AG04449 (cell line): Measurements from ENCODE around the gene MEGF11.

Experiments
- CTCF ChIA-PET: fragments of 350-600 bp; formaldehyde crosslinking; extraction: SDS; loops from one replicate; lab custom pipeline; 2021; ENCODE audit warnings: antibody characterized with exemption; lab: Yijun Ruan, JAX
- POLR2A ChIA-PET: fragments of 400-600, 350-600 bp; formaldehyde crosslinking; extraction: SDS; loops from one replicate; lab custom pipeline; 2020; ENCODE audit warnings: antibody characterized with exemption, inconsistent platforms; lab: Yijun Ruan, JAX
- DNase-seq: peaks from one replicate; pipeline ENCODE4 v3.0.0-alpha.2; 2010; ENCODE audit warnings: low read depth, low spot score
- H3K4me3 ChIP-seq: 2 replicates; pipeline ENCODE4 v1.5.1; 2011; ENCODE audit warnings: low read depth, mild to moderate bottlenecking, control low read depth, low read length
- CTCF ChIP-seq: IDR thresholded peaks from one replicate; pipeline ENCODE4 v1.5.1; 2011; ENCODE audit warnings: mild to moderate bottlenecking, moderate library complexity, low read length, control low read depth, inconsistent platforms; ENCODE audit not compliant: insufficient read depth; ENCODE audit errors: missing control alignments

The MEGF11 gene

GRCh38 chr15:65970937-65971740 lies 282.4 kb downstream of the MEGF11 start:
- ChIA-PET POLR2A (no interaction called here), CTCF (interaction anchor here (3.5 kb wide), 1 partner anchor 9 kb away, joined by 17 read pairs; no protein-coding TSS in a partner anchor)
- no peak for TF ChIP-seq CTCF
- no peak overlapping the region for H3K4me3 ChIP-seq
- no peak for DNase-seq

DNA sequence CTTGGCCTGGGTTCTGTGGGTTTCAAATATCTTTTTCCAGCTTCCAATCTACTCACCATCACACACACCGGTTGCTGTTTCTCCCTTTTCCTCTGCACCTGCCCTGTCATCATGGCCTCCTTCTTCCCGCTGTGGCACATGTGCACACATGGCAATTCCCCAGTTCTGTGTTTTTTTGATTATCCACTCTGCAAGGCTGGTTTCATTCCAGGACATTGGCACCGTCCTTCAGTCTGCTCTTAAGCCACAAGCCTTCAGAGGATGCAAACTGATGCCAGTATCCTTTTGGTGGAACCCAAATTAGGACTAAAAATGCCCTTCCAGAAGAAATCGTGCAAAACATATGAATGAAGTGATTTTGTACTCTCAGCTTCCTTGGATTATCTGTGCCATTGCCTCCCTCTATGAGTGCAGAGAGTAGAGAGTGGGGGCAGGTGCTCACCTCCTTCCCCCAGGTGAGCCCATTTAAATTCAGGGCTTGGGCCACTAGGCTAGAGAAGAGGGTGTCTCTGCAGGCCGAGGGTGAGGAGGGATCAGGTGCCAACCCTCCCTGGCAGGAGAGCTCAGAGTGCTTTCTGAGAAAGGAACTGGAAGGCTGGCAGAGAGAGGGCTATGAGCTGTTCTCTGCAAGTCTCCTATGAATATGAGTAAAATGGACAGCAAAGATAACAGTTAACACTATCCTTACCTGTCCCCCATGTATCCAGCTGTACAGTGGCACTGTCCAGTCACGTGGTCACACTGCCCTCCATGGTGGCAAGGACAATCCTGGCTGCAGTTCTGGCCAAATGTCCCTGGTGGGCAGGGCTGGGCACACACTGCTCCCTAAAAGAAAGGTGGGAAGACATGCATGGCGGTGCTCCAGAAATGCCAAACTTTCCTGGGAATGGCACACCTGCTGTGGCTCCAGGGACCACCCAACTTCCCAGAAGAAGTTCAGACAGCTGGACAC lies 283.4 kb downstream of the MEGF11 start:
- no peak overlapping the region for H3K4me3 ChIP-seq
- DNase-seq: no peak
- CTCF ChIA-PET: interaction anchor here (3.5 kb wide), 1 partner anchor 10 kb away, joined by 17 read pairs; no protein-coding TSS in a partner anchor
- TF ChIP-seq CTCF: no peak
- POLR2A ChIA-PET: no interaction called here

DNA sequence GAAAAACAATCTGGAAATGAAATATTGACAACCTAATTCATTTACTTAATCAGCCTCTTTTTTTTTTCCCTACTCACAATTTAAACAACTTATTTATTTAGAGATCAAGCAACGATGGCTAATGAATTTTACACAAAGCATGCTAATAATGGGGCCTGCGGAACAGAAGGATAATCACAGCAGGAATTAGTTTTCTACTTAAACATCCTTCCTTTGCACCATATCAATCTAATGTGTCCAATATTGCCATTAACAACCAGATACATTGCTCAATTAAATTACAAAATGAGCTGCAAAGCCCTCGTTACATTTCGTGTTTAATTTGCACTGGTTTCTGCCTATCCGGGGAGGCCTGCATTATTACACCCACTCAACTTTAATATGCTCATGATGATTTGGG lies 285.0 kb downstream of the MEGF11 start:
- H3K4me3 ChIP-seq: no peak overlapping the region
- ChIA-PET CTCF (interaction anchor here (3.5 kb wide), 1 partner anchor 12 kb away, joined by 17 read pairs; no protein-coding TSS in a partner anchor), POLR2A (no interaction called here)
- DNase-seq: no peak
- TF ChIP-seq CTCF: no peak

- CTCF ChIA-PET: no interaction called here
- no peak for DNase-seq
- H3K4me3 ChIP-seq: no peak overlapping the region
- POLR2A ChIA-PET: no interaction called here
- TF ChIP-seq CTCF: no peak
Observed at GRCh38 chr15:65964792-65965433, 288.6 kb downstream of the MEGF11 start.

- H3K4me3 ChIP-seq: no peak overlapping the region
- DNase-seq: no peak
- ChIA-PET POLR2A (no interaction called here), CTCF (no interaction called here)
- TF ChIP-seq CTCF: no peak
Observed at GRCh38 chr15:65963911-65964482, 289.6 kb downstream of the MEGF11 start.
